ENCODE measurements around the gene GUCY2C.

Gene GUCY2C

GRCh38 chr12:14589169-14590004 lies 107.0 kb downstream of the GUCY2C start:
- Histone ChIP-seq H3K27ac (no peak overlapping the region), H3K9ac (ENCODE audit: insufficient read length) (no peak overlapping the region), H3K9me3 (ENCODE audit: low read depth, low read length) (no peaks in the 10 kb centered on the region), H3K36me3 (ENCODE audit: insufficient read depth, low read length) (no peaks in the 10 kb centered on the region), H3K4me3 (no peak overlapping the region)
- no peak for TF ChIP-seq FOXP2 (optimal IDR thresholded peaks at IDR 0.05; ENCODE audit: control extremely low read depth, extremely low read length, insufficient read depth)
- no peak for TF ChIP-seq EZH2 (IDR thresholded peaks at IDR 0.05)
- no peak for TF ChIP-seq POLR2AphosphoS5 (IDR thresholded peaks at IDR 0.05; ENCODE audit: borderline replicate concordance, low read depth, low read length)
- no peak for DNase-seq (ENCODE audit: low read depth, low spot score)

GRCh38 chr12:14588571-14588970 lies 107.8 kb downstream of the GUCY2C start:
- no peak for TF ChIP-seq POLR2AphosphoS5 (IDR thresholded peaks at IDR 0.05; ENCODE audit: borderline replicate concordance, low read depth, low read length)
- no peak for TF ChIP-seq EZH2 (IDR thresholded peaks at IDR 0.05)
- TF ChIP-seq FOXP2 (optimal IDR thresholded peaks at IDR 0.05; ENCODE audit: control extremely low read depth, extremely low read length, insufficient read depth) = no peak
- no peaks in the 10 kb centered on the region for H3K36me3 ChIP-seq (ENCODE audit: insufficient read depth, low read length)
- no peak overlapping the region for H3K27ac ChIP-seq
- no peaks in the 10 kb centered on the region for H3K9me3 ChIP-seq (ENCODE audit: low read depth, low read length)
- H3K9ac ChIP-seq (ENCODE audit: insufficient read length) = no peak overlapping the region
- no peak overlapping the region for H3K4me3 ChIP-seq
- no peak for DNase-seq (ENCODE audit: low read depth, low spot score)

GRCh38 chr12:14578646-14579045 lies 117.8 kb downstream of the GUCY2C start:
- no peak for DNase-seq (ENCODE audit: low read depth, low spot score)
- H3K27ac ChIP-seq = no peak overlapping the region

GRCh38 chr12:14577344-14577743 lies 119.1 kb downstream of the GUCY2C start:
- no peak for DNase-seq (ENCODE audit: low read depth, low spot score)
- H3K9ac ChIP-seq (ENCODE audit: insufficient read length) = no peak overlapping the region
- H3K27ac ChIP-seq = no peak overlapping the region
- no peak for TF ChIP-seq FOXP2 (optimal IDR thresholded peaks at IDR 0.05; ENCODE audit: control extremely low read depth, extremely low read length, insufficient read depth)
- no peak for TF ChIP-seq POLR2AphosphoS5 (IDR thresholded peaks at IDR 0.05; ENCODE audit: borderline replicate concordance, low read depth, low read length)
- no peak for TF ChIP-seq EZH2 (IDR thresholded peaks at IDR 0.05)
- H3K4me3 ChIP-seq = no peak overlapping the region
- H3K36me3 ChIP-seq (ENCODE audit: insufficient read depth, low read length) = no peaks in the 10 kb centered on the region
- H3K9me3 ChIP-seq (ENCODE audit: low read depth, low read length) = no peaks in the 10 kb centered on the region

More at GRCh38 chr12:14578646-14579045, 117.8 kb downstream of the GUCY2C start:
- no peak overlapping the region for H3K4me3 ChIP-seq
- H3K9me3 ChIP-seq (ENCODE audit: low read depth, low read length) = no peaks in the 10 kb centered on the region
- H3K9ac ChIP-seq (ENCODE audit: insufficient read length) = no peak overlapping the region
- TF ChIP-seq POLR2AphosphoS5 (IDR thresholded peaks at IDR 0.05; ENCODE audit: borderline replicate concordance, low read depth, low read length) (no peak), FOXP2 (optimal IDR thresholded peaks at IDR 0.05; ENCODE audit: control extremely low read depth, extremely low read length, insufficient read depth) (no peak), EZH2 (IDR thresholded peaks at IDR 0.05) (no peak)
- no peaks in the 10 kb centered on the region for H3K36me3 ChIP-seq (ENCODE audit: insufficient read depth, low read length)

- H3K36me3 ChIP-seq (ENCODE audit: insufficient read depth, low read length) = no peaks in the 10 kb centered on the region
- DNase-seq (ENCODE audit: low read depth, low spot score) = no peak
- H3K9me3 ChIP-seq (ENCODE audit: low read depth, low read length) = no peaks in the 10 kb centered on the region
- H3K4me3 ChIP-seq = no peak overlapping the region
- TF ChIP-seq EZH2 (IDR thresholded peaks at IDR 0.05) = no peak
- no peak for TF ChIP-seq POLR2AphosphoS5 (IDR thresholded peaks at IDR 0.05; ENCODE audit: borderline replicate concordance, low read depth, low read length)
- TF ChIP-seq FOXP2 (optimal IDR thresholded peaks at IDR 0.05; ENCODE audit: control extremely low read depth, extremely low read length, insufficient read depth) = no peak
- H3K9ac ChIP-seq (ENCODE audit: insufficient read length) = no peak overlapping the region
- no peak overlapping the region for H3K27ac ChIP-seq
These were observed 119.5 kb downstream of the GUCY2C start for GRCh38 chr12:14576896-14577295.

- H3K27ac ChIP-seq = no peak overlapping the region
- no peak for DNase-seq (ENCODE audit: low read depth, low spot score)
- no peak overlapping the region for H3K4me3 ChIP-seq
- H3K9ac ChIP-seq (ENCODE audit: insufficient read length) = no peak overlapping the region
- no peaks in the 10 kb centered on the region for H3K9me3 ChIP-seq (ENCODE audit: low read depth, low read length)
- H3K36me3 ChIP-seq (ENCODE audit: insufficient read depth, low read length) = no peaks in the 10 kb centered on the region
- no peak for TF ChIP-seq EZH2 (IDR thresholded peaks at IDR 0.05)
- no peak for TF ChIP-seq POLR2AphosphoS5 (IDR thresholded peaks at IDR 0.05; ENCODE audit: borderline replicate concordance, low read depth, low read length)
- no peak for TF ChIP-seq FOXP2 (optimal IDR thresholded peaks at IDR 0.05; ENCODE audit: control extremely low read depth, extremely low read length, insufficient read depth)
These were observed 120.8 kb downstream of the GUCY2C start for GRCh38 chr12:14575585-14575984.

- Histone ChIP-seq H3K4me3 (no peak overlapping the region), H3K9ac (ENCODE audit: insufficient read length) (no peak overlapping the region), H3K27ac (no peak overlapping the region), H3K9me3 (ENCODE audit: low read depth, low read length) (no peaks in the 10 kb centered on the region), H3K36me3 (ENCODE audit: insufficient read depth, low read length) (no peaks in the 10 kb centered on the region)
- TF ChIP-seq EZH2 (IDR thresholded peaks at IDR 0.05) (no peak), FOXP2 (optimal IDR thresholded peaks at IDR 0.05; ENCODE audit: control extremely low read depth, extremely low read length, insufficient read depth) (no peak), POLR2AphosphoS5 (IDR thresholded peaks at IDR 0.05; ENCODE audit: borderline replicate concordance, low read depth, low read length) (no peak)
- no peak for DNase-seq (ENCODE audit: low read depth, low spot score)
These were observed 123.3 kb downstream of the GUCY2C start for GRCh38 chr12:14573118-14573517.

GRCh38 chr12:14572401-14572800 lies 124.0 kb downstream of the GUCY2C start:
- Histone ChIP-seq H3K9me3 (ENCODE audit: low read depth, low read length) (no peaks in the 10 kb centered on the region), H3K27ac (no peak overlapping the region), H3K36me3 (ENCODE audit: insufficient read depth, low read length) (no peaks in the 10 kb centered on the region), H3K4me3 (no peak overlapping the region), H3K9ac (ENCODE audit: insufficient read length) (no peak overlapping the region)
- TF ChIP-seq EZH2 (IDR thresholded peaks at IDR 0.05) = no peak
- DNase-seq (ENCODE audit: low read depth, low spot score) = no peak

GRCh38 chr12:14571779-14572178 lies 124.6 kb downstream of the GUCY2C start:
- H3K9ac ChIP-seq (ENCODE audit: insufficient read length) = no peak overlapping the region
- no peak for DNase-seq (ENCODE audit: low read depth, low spot score)
- H3K4me3 ChIP-seq = no peak overlapping the region
- no peak overlapping the region for H3K27ac ChIP-seq
- TF ChIP-seq EZH2 (IDR thresholded peaks at IDR 0.05) = no peak
- H3K9me3 ChIP-seq (ENCODE audit: low read depth, low read length) = no peaks in the 10 kb centered on the region
- no peaks in the 10 kb centered on the region for H3K36me3 ChIP-seq (ENCODE audit: insufficient read depth, low read length)

Data from SK-N-MC (cell line).